GM19328 (cell line): ENCODE measurements around the gene CPM.
"Not testable (repeated sequence)": the region's sequence is repeated elsewhere in the genome, so short reads cannot be mapped to it uniquely, and the experiment has no call there.

Experiments
- ATAC-seq: cut with Tn5 transposase; IDR thresholded peaks from one replicate; pipeline ENCODE4 v1.9.1; 2021; ENCODE audit warnings: mild to moderate bottlenecking, moderate library complexity; ENCODE audit not compliant: unreplicated experiment

The CPM gene

DNA sequence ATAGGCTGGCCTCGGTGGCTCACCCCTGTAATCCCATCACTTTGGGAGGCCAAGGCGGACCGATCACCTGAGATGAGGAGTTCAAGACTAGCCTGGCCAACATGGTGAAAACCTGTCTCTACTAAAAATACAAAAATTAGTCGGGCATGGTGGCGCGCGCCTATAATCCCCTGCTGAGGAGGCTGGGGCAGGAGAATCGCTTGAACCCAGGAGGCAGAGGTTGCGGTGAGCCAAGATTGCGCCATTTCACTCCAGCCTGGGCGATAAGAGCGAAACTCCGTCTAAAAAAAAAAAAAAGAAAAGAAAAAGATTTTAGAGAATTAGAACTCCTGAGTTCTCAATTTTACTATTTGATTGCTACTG is 123.0 kb downstream of the CPM start:
- not testable (repeated sequence) for ATAC-seq

DNA sequence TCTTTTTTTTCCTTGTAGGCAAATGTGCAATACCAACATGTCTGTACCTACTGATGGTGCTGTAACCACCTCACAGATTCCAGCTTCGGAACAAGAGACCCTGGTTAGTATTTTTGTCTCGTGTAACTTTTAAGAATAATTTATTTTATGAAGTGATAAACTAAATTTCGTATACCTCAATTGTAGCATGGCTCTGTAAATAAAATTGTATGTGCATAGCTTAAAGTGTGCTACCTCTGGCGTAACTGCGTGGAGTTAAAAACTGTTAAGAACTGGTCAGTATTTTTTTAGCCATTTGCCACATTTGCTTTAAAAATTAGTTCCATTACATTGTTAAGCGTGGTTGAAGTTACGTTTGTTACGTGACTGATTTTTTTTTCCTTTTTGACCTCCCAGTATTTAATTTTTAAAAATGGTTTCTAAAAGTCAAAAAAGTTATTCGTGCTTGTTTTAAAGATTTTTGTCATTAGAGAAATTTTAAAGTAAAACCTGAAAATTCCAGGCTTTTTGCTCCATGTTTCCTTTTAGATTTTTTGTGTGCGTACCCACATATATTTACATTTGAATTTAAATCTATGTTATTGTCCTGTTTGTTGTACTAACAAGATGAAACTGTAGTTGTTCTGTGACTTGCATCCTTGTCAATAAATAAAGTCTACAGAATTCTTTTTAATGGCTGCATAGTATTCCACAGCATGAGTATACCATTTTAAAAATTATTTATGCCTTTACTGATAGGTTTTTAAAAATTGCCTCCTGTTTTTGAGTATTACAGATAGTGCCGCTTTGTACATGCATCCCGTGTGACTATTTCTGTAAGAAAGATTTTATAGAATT is 123.6 kb downstream of the CPM start:
- ATAC-seq = no peak

DNA sequence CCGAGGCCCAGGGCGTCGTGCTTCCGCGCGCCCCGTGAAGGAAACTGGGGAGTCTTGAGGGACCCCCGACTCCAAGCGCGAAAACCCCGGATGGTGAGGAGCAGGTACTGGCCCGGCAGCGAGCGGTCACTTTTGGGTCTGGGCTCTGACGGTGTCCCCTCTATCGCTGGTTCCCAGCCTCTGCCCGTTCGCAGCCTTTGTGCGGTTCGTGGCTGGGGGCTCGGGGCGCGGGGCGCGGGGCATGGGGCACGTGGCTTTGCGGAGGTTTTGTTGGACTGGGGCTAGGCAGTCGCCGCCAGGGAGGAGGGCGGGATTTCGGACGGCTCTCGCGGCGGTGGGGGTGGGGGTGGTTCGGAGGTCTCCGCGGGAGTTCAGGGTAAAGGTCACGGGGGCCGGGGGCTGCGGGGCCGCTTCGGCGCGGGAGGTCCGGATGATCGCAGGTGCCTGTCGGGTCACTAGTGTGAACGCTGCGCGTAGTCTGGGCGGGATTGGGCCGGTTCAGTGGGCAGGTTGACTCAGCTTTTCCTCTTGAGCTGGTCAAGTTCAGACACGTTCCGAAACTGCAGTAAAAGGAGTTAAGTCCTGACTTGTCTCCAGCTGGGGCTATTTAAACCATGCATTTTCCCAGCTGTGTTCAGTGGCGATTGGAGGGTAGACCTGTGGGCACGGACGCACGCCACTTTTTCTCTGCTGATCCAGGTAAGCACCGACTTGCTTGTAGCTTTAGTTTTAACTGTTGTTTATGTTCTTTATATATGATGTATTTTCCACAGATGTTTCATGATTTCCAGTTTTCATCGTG is 124.4 kb downstream of the CPM start:
- ATAC-seq = peak; percentile 40

DNA sequence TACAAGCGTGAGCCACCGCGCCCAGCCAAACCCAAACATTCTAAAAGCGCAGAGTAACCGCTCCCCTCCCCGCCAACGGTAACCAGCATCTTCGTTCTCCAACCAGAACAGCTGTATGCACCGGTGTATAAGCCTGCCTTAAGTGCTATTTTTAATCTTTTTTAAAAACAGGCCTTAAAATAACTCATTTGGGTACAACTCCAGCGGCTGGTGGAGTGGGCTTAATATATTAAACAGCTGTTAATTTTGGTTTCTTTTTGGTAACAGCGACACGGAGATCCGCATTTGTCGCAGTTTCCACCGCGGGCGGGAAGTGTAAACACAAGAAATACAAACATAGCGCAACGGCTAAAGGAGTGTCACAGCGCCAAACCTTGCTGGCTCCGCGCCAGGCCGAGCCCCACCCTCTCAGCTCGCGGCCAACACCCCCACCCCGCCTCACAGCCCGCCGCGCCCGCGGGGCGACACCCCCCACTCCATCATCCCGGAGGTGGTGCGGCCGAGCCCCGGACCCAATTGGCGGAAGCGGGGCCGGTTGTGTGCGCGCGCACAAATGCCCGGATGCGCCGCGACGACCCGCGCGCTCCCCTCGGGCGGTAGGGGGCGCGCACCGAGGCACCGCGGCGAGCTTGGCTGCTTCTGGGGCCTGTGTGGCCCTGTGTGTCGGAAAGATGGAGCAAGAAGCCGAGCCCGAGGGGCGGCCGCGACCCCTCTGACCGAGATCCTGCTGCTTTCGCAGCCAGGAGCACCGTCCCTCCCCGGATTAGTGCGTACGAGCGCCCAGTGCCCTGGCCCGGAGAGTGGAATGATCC is 125.2 kb downstream of the CPM start, which contains the start of gene MDM2:
Gene MDM2, plus strand, starts transcription at position 602 of the 812 bp plus-strand sequence. CDS start 301 bp downstream, outside the sequence.
- ATAC-seq = peak; percentile 82

DNA sequence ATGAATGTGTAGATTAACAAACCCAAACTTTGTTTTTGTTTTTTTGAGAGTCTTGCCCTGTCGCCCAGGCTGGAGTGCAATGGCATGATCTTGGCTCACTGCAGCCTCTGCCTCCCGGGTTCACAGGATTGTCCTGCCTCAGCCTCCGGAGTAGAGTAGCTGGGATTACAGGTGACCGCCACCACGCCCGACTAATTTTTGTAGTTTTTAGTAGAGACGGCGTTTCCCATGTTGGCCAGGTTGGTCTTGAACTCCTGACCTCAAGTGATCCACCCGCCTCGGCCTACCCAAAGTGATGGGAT is 125.7 kb downstream of the CPM start:
- ATAC-seq = not testable (repeated sequence)

DNA sequence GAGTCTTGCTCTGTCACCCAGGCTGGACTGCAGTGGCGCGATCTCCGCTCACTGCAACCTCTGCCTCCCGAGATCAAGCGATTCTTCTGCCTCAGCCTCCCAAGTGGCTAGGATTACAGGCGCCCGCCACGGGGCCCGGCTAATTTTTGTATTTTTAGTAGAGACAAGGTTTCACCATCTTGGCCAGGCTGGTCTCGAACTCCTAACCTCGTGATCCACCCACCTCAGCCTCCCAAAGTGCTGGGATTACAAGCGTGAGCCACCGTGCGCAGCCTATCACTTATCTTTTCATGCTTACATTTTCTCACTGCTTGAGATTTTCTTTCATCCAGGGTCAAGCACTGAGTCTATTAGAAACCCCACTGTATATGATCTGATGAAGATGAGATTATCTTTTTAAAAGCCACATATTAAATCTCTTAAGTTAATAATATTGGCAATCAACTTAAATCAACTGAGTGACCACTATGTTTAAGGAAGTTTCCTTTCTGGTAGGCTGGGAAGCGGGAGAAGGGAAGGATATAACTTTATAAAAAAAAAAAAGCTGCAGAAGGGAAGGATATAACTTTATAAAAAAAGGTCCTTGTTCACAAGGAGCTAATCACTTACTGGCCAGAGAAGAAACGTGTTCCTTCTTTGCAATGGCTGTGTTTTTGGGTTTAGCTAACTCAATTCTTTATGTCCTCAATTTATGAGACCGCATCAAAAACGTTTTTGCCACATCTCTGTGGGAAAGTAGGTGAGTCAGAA is 126.3 kb downstream of the CPM start:
- no peak for ATAC-seq

DNA sequence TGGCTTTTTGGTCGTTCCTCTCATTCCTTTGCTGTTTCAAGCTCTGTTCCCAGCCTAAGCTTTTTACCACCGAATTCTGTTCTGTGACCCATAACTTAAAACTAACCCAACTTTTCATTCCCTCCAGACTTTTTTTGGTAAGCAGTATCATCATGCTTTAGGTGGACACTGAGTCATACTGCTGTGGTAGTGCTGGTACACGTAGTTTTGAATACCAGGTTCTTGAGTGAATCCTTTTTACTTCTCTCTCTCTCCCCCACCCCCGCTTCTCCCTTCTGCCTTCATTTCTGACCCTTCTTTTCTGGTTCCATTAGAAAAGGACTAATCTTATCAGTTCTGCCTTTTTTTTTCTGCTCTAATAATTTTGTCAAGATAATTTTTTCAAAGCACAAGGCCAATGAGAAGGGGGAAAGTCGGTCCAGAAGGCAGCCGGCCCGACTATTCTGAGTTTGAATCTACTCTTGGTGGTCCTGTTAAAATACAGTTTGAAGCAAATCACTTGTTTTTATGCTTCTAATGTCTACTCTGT is 127.3 kb downstream of the CPM start:
- ATAC-seq = no peak

DNA sequence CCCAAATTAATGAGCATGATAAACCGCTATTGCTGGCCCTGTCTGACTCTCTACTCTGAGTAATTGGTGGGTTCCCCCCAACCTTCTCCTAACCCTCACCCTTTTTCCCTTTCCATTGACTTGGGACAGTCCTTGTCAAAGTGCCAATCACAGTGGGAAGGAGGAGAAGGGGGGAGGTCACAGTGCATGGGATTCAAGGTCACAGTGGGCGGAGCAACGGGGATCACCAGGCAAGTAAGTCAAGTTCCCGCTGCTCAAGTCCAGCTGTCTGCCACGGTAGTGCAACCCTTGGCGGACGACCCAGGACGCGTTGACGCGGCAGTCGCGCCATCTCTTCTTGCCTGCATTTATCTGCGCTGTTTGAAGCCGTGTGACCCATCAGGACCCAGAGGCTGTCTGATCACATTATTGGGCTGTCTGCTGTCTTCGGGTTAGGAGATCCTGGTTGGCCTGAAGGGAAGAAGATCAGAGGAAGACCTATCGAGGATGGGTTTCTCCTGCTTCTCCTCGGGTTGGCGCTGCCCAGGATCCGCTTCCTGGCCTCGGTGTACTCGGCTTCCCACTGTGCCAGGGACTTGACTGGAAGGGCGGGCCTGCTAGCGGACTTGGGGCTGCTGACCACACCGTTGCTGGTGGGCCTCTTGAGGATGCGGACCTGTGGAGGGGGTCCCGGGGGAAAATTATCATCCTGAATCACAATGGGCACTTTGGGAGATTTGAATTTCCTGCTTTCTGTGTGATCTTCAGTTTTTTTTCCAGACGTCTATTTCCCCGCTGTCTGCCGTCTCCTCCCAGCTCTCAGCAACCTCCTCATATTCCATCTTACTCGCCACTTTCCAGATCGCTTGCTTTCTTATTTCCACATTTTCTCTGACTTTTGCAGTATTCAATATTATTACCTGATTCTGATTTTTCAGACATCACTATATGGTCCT is 128.0 kb downstream of the CPM start:
- ATAC-seq = no peak

DNA sequence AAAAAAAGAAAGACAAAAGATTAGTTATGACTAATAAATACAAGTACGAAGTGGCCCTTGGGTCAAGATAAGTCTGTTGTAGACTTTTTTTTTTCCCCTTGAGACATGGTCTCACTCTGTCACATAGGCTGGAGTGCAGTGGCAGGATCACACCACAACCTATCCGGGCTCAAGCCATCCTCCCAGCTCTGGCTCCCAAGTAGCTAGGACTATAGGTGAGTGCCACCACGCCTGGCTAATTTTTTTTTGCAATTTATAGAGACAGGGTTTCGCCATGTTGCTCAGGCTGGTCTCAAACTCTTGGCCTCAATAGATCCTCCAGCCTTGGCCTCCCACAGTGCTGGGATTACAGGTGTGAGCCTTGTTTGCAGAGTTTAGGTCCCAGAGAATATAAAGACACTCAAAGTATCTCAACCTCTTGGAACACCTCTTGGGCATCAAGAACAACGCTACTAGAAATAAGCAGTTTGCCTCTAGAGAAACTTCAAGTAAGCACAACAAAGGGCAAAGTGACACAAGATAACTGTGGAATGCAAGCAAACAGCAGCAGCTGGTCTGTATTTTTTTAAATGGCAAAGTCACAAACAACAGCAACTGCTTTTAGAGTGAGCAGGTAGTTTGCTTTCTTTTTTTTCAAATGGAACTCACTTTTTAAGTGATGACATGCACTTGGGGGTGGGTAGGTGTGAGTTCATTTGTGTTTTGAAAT is 128.9 kb downstream of the CPM start:
- no peak for ATAC-seq

DNA sequence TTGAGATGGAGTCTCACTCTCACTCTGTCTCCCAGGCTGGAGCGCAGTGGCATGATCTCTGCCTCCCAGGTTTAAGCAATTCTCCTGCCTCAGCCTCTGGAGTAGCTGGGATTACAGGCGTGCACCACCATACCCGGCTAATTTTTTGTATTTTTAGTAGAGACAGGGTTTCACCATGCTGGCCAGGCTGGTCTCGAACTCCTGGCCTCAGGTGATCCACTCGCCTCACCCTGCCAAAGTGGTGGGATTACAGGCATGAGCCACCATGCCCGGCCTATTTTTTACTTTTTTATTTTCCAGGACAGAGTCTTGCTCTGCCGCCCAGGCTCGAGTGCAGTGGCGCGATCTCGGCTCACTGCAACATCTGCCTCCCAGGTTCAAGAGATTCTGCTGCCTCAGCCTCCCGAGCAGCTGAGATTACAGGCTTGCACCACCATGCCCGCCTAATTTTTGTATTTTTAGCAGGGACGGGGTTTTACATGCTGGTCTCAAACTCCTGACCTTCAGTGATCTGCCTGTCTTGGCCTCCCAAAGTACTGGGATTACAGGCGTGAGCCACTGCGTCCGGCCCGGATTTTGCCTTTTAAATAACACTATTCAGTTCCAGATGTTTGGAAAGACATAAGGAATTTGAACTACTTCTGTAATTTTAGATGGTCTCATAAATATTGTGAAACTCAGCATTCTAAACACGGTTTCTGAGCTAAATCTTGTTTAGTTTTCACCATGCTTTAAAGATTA is 129.9 kb downstream of the CPM start:
- not testable (repeated sequence) for ATAC-seq

DNA sequence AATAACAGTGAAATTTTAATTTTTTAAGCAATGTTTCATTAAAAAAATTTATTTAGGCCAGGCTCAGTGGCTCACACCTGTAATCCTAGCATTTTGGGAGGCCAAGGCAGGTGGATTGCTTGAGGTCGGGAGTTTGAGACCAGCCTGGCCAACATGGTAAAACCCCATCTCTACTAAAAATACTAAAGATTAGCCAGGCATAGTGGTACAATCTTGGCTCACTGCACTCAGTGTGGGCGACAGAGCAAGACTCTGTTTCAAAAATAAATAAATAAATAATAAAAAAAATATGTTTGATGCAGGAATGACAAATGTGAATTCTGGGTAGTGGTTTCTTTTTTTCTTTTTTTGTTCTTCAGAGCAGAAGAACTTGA is 130.6 kb downstream of the CPM start:
- not testable (repeated sequence) for ATAC-seq
